Measurements from ENCODE around the gene HLA-DOB.

DNA sequence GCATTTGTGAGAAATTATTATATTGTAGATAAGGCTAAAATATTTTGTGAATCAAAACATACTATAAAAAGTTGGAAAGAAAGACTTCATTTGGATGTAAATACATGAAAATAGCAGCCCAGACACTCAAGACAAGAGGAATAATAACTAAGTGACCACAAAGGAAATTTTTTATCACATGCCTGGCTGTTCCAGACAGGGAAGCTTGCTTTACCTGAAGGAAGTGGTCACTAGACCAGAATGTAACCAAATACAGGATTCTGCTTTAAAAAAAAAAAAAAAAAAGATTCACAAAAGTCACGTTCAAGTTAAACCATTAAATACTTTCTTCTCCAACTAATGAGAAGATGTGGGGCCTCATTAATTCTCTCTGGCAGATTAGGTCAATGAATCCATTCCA, 44.1 kb downstream of the HLA-DOB start:
- TF ChIP-seq POLR2AphosphoS5 (IDR thresholded peaks at IDR 0.05) = no peak
- TF ChIP-seq, protein P1, sequence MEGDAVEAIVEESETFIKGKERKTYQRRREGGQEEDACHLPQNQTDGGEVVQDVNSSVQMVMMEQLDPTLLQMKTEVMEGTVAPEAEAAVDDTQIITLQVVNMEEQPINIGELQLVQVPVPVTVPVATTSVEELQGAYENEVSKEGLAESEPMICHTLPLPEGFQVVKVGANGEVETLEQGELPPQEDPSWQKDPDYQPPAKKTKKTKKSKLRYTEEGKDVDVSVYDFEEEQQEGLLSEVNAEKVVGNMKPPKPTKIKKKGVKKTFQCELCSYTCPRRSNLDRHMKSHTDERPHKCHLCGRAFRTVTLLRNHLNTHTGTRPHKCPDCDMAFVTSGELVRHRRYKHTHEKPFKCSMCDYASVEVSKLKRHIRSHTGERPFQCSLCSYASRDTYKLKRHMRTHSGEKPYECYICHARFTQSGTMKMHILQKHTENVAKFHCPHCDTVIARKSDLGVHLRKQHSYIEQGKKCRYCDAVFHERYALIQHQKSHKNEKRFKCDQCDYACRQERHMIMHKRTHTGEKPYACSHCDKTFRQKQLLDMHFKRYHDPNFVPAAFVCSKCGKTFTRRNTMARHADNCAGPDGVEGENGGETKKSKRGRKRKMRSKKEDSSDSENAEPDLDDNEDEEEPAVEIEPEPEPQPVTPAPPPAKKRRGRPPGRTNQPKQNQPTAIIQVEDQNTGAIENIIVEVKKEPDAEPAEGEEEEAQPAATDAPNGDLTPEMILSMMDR (IDR thresholded peaks at IDR 0.05) = no peak

All from upper lobe of left lung (tissue), 4 donors.